Measurements from ENCODE around the gene ADGRD2. TPM values are rescaled to one million over a fixed set of nuclear protein-coding genes. Genes with fewer than 3 reads are reported as not detected.

Gene ADGRD2
- total RNA-seq, 1 donor from 2014 or later: not detected

DNA sequence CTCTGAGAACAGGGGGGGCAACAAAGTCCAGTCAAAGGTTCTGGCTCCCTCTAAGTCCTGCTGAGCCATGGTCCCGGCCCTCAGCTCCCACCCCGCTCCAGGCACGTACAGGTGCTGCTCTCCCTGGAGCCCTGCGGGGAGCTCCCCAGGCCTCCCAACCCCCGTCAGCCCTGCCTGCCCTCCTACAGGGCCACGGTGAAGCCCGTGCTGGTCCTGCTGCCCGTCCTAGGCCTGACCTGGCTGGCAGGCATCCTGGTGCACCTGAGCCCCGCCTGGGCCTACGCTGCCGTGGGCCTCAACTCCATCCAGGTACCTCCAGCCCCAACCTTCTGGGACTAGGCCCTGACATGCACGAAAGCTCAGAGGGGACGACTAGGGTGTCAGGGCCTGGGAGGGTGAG lies 20.1 kb downstream of the ADGRD2 start:
- no peak for DNase-seq (ENCODE audit: low spot score)
- Mint-ChIP-seq H3K27ac (no peak overlapping the region), H3K4me3 (no peak overlapping the region), H3K36me3 (ENCODE audit: low read depth) (no peaks in the 10 kb centered on the region), H3K9me3 (no peaks in the 10 kb centered on the region), H3K27me3 (ENCODE audit: insufficient read depth) (peaks cover 2% of the 10 kb centered on the region), H3K4me1 (ENCODE audit: low read depth) (no peaks in the 10 kb centered on the region)
- intact Hi-C loops (cut with micrococcal nuclease): no loop called here

DNA sequence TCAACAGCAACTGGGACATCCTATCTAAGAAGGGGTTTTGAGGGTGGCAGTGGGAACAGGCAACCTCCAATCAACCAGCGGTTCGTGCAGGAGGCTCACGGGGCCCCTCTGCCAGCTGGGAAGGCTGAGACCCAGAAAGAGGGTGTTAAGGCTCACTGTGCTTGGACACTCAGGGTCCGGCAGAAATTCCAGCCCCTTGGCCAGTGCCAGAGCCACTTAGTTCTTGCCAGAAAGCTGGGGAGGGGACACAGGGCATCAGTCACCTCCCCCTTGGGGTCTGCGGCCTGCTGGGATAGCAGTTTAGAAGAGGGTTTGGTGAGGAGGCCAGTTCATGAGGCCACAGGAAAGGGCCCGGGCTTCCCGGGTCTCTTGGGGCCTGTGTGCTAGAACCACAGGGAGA lies 20.5 kb downstream of the ADGRD2 start:
- H3K27ac Mint-ChIP-seq: no peak overlapping the region
- no peak for DNase-seq (ENCODE audit: low spot score)
- no peaks in the 10 kb centered on the region for H3K9me3 Mint-ChIP-seq
- no peaks in the 10 kb centered on the region for H3K27me3 Mint-ChIP-seq (ENCODE audit: insufficient read depth)
- no peaks in the 10 kb centered on the region for H3K4me1 Mint-ChIP-seq (ENCODE audit: low read depth)
- H3K36me3 Mint-ChIP-seq (ENCODE audit: low read depth): no peaks in the 10 kb centered on the region
- H3K4me3 Mint-ChIP-seq: no peak overlapping the region
- intact Hi-C loops (cut with micrococcal nuclease): no loop called here

DNA sequence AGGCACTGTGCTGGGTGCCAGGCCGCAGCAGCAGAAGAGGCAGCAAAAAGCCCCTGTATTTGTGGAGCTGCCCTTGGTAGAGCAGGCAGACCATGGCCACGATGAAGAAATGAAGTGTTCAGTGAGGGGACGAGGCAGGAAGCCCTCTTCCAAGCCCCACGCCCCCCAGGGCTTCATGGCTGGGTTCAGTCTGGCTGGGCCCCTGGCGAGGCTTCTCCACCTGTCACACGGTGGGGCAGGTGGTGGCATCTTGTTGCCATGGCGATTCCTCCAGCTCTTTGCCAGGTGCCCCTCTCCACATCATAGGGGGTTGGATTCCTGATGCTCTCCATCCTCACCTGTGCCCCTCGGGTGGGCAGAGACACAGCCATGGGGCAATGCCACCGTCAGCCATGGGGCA lies 21.5 kb downstream of the ADGRD2 start:
- Mint-ChIP-seq H3K4me3 (no peak overlapping the region), H3K27ac (no peak overlapping the region)

DNA sequence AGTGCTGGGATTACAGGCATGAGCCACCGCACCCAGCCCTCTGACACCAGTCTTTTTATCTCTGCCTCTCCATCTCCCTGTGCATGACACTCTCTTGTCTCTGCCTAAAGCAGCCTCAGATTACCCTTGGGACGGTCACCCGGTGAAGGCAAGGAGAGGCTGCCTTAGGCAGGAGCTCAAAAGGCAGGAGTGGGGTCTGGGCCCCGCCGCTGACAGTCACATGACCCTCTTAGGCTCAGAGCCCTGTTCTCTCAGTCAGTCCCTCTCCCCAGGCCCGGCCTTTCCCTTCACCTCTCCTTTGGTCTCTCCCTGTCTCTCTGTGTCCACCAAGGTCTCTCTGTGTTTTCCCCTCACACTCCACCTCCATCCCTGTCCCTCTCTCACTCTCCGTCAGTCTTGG lies 22.5 kb downstream of the ADGRD2 start:
- H3K4me1 Mint-ChIP-seq (ENCODE audit: low read depth): no peaks in the 10 kb centered on the region
- no peak for DNase-seq (ENCODE audit: low spot score)
- H3K27ac Mint-ChIP-seq: no peak overlapping the region
- intact Hi-C loops (cut with micrococcal nuclease): no loop called here
- H3K27me3 Mint-ChIP-seq (ENCODE audit: insufficient read depth): peaks cover 3% of the 10 kb centered on the region
- H3K4me3 Mint-ChIP-seq: no peak overlapping the region
- H3K36me3 Mint-ChIP-seq (ENCODE audit: low read depth): no peaks in the 10 kb centered on the region
- H3K9me3 Mint-ChIP-seq: no peaks in the 10 kb centered on the region

More for the DNA sequence above, 21.5 kb downstream of the ADGRD2 start:
- peaks cover 3% of the 10 kb centered on the region for H3K27me3 Mint-ChIP-seq (ENCODE audit: insufficient read depth)
- H3K4me1 Mint-ChIP-seq (ENCODE audit: low read depth): no peaks in the 10 kb centered on the region
- DNase-seq (ENCODE audit: low spot score): no peak
- no peaks in the 10 kb centered on the region for H3K9me3 Mint-ChIP-seq
- no peaks in the 10 kb centered on the region for H3K36me3 Mint-ChIP-seq (ENCODE audit: low read depth)
- intact Hi-C loops (cut with micrococcal nuclease): no loop called here

DNA sequence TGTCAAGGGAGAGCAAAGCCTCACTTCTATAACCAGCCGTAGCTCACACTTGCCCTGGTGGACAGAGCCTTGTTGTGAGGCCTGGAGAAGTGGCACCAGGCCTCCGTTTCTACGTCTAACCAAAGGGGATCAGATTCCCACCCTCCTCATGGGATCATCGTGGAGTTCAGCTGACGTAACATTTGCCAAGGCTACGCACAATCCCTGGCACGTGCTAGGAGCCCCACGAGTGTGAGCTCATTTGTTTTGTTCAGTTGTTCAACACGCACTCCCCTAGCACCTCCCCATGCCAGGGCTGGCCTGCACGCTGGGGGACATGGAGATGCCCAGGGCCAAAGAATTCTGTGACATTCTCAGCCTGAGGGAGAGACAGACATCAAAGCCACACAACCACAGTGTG lies 23.1 kb downstream of the ADGRD2 start:
- H3K27me3 Mint-ChIP-seq (ENCODE audit: insufficient read depth): peaks cover 6% of the 10 kb centered on the region
- no peak for DNase-seq (ENCODE audit: low spot score)
- H3K9me3 Mint-ChIP-seq: no peaks in the 10 kb centered on the region
- no peaks in the 10 kb centered on the region for H3K4me1 Mint-ChIP-seq (ENCODE audit: low read depth)
- H3K27ac Mint-ChIP-seq: no peak overlapping the region
- H3K36me3 Mint-ChIP-seq (ENCODE audit: low read depth): no peaks in the 10 kb centered on the region
- no peak overlapping the region for H3K4me3 Mint-ChIP-seq
- intact Hi-C loops (cut with micrococcal nuclease): no loop called here

DNA sequence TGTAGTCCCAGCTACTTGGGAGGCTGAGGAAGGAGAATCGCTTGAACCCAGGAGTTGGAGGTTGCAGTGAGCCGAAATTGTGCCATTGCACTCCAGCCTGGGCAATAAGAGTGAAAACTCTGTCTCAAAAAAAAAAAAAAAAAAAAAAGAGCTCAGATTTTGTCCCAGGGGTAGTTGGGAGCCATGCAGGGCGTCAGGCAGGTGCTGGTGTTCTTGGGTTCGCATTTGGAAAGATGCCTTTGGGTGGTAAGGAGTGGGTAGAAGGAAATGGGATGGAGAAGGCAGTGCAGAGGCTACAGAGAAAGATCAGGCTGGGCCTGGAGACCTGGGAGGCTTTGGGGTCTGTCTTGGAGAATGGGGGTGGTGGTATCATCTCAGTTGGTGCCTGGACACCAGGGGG lies 23.9 kb downstream of the ADGRD2 start:
- H3K4me3 Mint-ChIP-seq: no peak overlapping the region
- no peak for DNase-seq (ENCODE audit: low spot score)
- no peak overlapping the region for H3K27ac Mint-ChIP-seq
- H3K27me3 Mint-ChIP-seq (ENCODE audit: insufficient read depth): peaks cover 10% of the 10 kb centered on the region
- no peaks in the 10 kb centered on the region for H3K36me3 Mint-ChIP-seq (ENCODE audit: low read depth)
- no peaks in the 10 kb centered on the region for H3K4me1 Mint-ChIP-seq (ENCODE audit: low read depth)
- intact Hi-C loops (cut with micrococcal nuclease): no loop called here
- no peaks in the 10 kb centered on the region for H3K9me3 Mint-ChIP-seq

DNA sequence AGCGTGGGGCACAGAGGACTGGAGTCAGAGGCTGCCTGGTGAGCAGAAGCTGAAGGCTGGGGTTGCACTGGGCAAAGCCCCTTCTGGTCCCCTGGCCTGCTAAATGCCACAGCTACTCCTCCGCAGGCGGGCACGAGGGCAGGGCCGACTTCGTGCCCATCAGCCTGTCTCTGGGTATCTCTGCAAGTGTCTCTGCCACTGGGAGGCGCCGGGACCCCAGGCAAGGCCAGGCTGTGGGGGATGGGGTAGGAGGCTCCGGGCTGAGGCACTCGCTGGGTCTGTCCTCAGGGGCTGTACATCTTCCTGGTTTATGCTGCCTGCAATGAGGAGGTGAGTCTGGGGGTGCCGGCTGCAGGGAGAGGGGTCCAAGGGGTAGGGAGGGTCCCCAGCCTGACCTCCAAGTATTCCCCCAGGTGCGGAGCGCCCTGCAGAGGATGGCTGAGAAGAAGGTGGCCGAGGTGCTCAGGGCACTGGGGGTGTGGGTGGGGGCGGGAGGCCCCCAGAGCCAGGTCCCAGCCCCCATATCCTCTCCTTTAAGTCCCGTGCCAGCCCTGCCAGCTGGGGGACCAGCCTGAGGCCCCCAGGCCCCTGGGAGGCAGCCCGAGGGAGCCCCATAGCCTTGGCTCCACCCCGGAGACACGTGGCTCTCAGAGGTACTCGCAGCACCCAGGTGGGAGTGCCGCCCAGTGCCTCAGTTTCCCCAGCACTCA lies 25.1 kb downstream of the ADGRD2 start:
- DNase-seq (ENCODE audit: low spot score): no peak
- H3K36me3 Mint-ChIP-seq (ENCODE audit: low read depth): no peaks in the 10 kb centered on the region
- H3K27me3 Mint-ChIP-seq (ENCODE audit: insufficient read depth): peaks cover 10% of the 10 kb centered on the region
- H3K9me3 Mint-ChIP-seq: no peaks in the 10 kb centered on the region
- no peak overlapping the region for H3K27ac Mint-ChIP-seq
- intact Hi-C loops (cut with micrococcal nuclease): no loop called here
- H3K4me3 Mint-ChIP-seq: no peak overlapping the region
- H3K4me1 Mint-ChIP-seq (ENCODE audit: low read depth): no peaks in the 10 kb centered on the region

DNA sequence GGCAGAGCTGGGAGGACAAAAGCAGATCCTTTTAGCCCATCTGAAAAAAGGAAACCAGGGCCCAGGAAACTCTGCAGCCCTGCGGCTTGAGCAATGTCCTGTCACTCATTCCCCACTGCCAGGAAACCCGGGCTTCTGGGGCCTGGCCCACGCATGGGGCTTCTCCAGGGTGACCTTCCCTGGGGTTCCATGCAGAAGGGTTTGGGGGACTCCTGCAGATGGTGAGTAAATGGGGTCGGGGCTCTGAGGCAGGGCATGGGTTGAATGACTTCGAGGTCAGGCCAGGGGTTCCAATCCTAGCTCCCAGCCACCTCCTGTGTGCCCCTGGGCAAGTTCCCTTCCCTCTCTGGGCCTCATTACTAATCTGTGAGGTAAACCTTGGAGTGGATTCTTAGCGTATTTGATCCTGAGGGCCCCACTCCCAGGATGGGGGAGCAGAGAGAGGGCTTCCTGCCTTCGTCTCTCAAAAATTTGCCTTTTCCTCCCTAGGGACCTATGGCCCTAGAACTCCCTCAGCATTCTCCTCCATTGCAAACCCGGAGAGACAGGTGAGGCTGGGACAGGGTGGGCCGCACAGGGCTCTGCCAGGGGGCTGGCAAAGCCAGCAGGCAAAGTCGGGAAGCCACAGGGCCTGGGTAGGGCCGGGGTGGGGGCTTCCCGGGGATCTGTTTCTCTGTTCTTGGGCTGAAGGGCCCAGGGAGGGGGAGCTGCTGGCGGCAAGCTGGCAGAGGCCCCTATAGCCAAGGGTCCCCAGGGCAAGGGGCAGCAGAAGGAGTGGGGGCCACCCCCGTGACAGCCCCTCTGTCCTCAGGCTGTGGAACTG lies 25.8 kb downstream of the ADGRD2 start:
- no peak for DNase-seq (ENCODE audit: low spot score)
- Mint-ChIP-seq H3K36me3 (ENCODE audit: low read depth) (no peaks in the 10 kb centered on the region), H3K4me3 (no peak overlapping the region), H3K27me3 (ENCODE audit: insufficient read depth) (peaks cover 10% of the 10 kb centered on the region), H3K4me1 (ENCODE audit: low read depth) (no peaks in the 10 kb centered on the region), H3K9me3 (no peaks in the 10 kb centered on the region), H3K27ac (no peak overlapping the region)
- intact Hi-C loops (cut with micrococcal nuclease): no loop called here

DNA sequence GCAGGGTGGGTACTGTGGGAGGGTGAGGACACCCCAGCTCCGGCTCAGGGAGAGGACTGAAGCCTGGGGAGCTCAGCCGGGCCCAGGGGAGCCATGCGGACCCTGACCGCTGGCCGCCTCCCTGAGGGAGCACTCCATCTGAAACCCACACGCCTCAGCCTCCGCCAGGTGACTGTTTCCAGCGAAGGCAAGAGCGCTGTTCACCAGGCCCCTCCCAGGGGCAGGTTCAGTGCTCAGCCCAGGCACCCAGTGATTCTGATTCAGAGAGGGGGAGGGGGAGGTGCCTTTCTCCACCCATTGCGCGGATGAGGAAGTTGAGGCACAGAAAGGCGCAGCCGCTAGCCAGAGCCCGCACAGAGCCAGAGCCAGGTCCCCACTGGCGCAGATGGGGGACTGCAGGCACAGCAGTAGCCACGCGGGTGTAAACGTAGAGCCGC lies 27.0 kb downstream of the ADGRD2 start:
- intact Hi-C loops (cut with micrococcal nuclease): no loop called here

DNA sequence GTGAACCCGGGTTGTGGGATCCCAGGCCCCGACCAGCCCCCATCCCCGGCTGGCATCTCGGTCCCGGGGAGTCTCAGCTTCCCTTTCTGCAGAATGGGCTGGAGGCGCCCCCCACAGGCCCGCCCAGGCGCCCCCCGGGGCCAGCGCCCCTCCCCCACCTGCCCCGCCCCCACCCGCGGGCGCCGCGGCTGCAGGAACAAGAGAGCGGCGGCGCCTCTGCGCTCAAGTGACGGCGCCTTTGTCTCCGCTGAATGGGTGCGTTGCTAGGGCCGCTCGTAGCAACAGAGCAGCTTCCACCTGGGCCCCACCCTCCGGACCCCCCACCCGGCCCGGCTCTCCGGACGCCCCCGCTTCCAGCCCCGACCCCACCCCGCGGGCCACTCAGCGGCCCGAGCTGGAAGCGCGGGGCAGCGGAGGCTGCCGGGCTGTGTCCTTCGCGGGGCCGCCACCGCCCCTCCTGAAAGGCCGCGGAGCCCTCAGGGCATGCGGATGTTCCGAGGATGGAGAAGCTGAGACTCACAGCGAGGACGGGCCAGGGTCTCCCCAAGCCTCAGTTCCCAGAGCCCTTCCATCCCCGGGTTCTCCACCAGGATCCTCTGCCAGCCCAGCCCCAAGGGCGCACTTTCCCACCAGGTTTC lies 27.5 kb downstream of the ADGRD2 start:
- Mint-ChIP-seq H3K27me3 (ENCODE audit: insufficient read depth) (peaks cover 10% of the 10 kb centered on the region), H3K4me3 (no peak overlapping the region), H3K9me3 (no peaks in the 10 kb centered on the region), H3K36me3 (ENCODE audit: low read depth) (no peaks in the 10 kb centered on the region), H3K27ac (no peak overlapping the region), H3K4me1 (ENCODE audit: low read depth) (no peaks in the 10 kb centered on the region)
- DNase-seq (ENCODE audit: low spot score): no peak
- intact Hi-C loops (cut with micrococcal nuclease): no loop called here

More for the DNA sequence above, 27.0 kb downstream of the ADGRD2 start:
- Mint-ChIP-seq H3K36me3 (ENCODE audit: low read depth) (no peaks in the 10 kb centered on the region), H3K4me3 (no peak overlapping the region), H3K9me3 (no peaks in the 10 kb centered on the region), H3K4me1 (ENCODE audit: low read depth) (no peaks in the 10 kb centered on the region), H3K27me3 (ENCODE audit: insufficient read depth) (peaks cover 10% of the 10 kb centered on the region), H3K27ac (no peak overlapping the region)
- no peak for DNase-seq (ENCODE audit: low spot score)

DNA sequence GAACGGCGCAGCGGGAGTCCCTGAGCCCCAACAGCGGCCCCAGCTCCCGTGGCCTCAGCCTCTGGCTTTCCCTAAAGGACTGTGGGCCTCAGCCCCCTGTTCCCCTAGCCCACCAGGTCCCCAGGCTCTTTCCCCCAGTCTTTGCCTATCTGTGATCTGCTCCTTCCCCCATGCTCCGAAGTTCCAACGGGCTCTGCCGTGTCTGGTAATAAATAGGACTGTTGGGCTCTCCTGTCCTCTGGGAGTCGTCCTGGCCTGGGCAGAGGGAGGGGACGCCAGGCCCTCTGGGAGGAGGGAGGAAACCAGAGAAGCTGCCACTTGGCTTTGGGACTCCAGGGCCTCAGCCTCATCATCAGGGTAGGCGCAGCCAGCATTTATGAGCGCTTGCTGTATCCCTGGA lies 28.1 kb downstream of the ADGRD2 start:
- H3K36me3 Mint-ChIP-seq (ENCODE audit: low read depth): no peaks in the 10 kb centered on the region
- peaks cover 10% of the 10 kb centered on the region for H3K27me3 Mint-ChIP-seq (ENCODE audit: insufficient read depth)
- no peak overlapping the region for H3K27ac Mint-ChIP-seq
- intact Hi-C loops (cut with micrococcal nuclease): no loop called here
- no peaks in the 10 kb centered on the region for H3K4me1 Mint-ChIP-seq (ENCODE audit: low read depth)
- no peak for DNase-seq (ENCODE audit: low spot score)
- no peaks in the 10 kb centered on the region for H3K9me3 Mint-ChIP-seq
- no peak overlapping the region for H3K4me3 Mint-ChIP-seq

DNA sequence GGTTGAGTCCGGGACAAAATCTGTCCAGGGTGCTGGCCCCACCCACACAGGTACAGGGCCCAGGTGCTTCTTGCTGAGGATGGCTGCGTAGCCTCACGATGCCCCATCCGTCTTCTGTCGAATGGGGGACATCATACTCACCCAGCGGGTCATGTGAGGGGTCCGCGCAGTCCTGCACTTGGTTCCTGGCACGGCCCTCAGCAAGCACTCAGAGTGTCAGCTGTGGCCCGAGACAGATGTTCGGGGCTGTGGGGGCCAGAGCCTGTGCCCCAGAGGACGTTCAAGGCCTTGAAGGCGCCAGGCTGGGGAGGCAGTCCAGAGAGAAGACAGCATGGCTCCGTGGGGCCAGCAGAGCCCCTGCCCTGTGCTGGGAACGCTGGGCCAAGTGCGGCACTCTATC lies 29.1 kb downstream of the ADGRD2 start:
- Mint-ChIP-seq H3K4me3 (no peak overlapping the region), H3K4me1 (ENCODE audit: low read depth) (no peaks in the 10 kb centered on the region), H3K36me3 (ENCODE audit: low read depth) (no peaks in the 10 kb centered on the region), H3K27ac (no peak overlapping the region), H3K9me3 (no peaks in the 10 kb centered on the region), H3K27me3 (ENCODE audit: insufficient read depth) (peaks cover 10% of the 10 kb centered on the region)
- intact Hi-C loops (cut with micrococcal nuclease): no loop called here
- no peak for DNase-seq (ENCODE audit: low spot score)

DNA sequence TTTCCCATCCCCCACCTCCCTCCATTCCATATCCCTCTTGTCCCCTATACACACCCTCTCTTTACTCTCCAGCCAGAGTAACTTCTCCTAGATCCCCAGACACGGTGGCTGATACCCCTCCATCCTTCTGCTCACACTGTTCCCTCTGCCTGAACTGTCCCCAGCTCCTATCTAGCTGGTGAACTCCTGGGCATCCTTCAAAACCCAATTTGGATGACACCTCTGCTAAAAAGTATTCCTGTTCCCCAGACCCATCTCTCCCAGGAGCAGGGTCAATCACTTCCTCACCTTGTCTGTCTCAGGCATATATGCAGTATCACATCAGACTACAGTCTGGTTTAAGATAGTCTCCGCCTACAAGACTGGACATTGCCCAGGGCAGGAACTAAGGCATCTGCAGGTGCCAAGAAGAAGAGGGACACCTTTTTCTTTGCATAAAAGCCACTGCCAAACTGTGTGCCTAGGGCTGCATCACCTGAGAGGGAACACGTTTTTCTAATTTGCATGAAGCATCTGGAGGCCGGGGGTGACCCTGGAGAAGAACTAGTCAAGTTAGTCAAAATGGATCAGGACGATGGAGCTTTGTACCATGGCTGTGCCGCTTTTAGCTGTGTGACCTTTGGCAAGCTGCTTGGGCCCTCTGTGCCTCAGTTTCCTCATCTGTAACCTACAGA lies 29.8 kb downstream of the ADGRD2 start:
- no peaks in the 10 kb centered on the region for H3K4me1 Mint-ChIP-seq (ENCODE audit: low read depth)
- H3K27me3 Mint-ChIP-seq (ENCODE audit: insufficient read depth): peaks cover 10% of the 10 kb centered on the region
- no peak overlapping the region for H3K27ac Mint-ChIP-seq
- DNase-seq (ENCODE audit: low spot score): no peak
- intact Hi-C loops (cut with micrococcal nuclease): no loop called here
- H3K36me3 Mint-ChIP-seq (ENCODE audit: low read depth): no peaks in the 10 kb centered on the region
- H3K9me3 Mint-ChIP-seq: no peaks in the 10 kb centered on the region
- no peak overlapping the region for H3K4me3 Mint-ChIP-seq

Measured in activated T-helper 1 cell treated with anti-CD3 and anti-CD28 coated beads, Interleukin-12 subunit alpha, Interleukin-12 subunit beta, Interleukin-2, Interleukin-4 antibody, amounts not matched to agents 30 ng/mL and 10 ng/mL and 1 ng/mL, durations not matched to agents 14 hours and 24 hours and 36 hours (primary cell).